ENCODE data around the gene WDR1.
A peak's percentile ranks its signal among the peaks of the same experiment; 100 is the strongest.
"Not testable (repeated sequence)": the region's sequence is repeated elsewhere in the genome, so short reads cannot be mapped to it uniquely, and the experiment has no call there.

Gene WDR1

GRCh38 chr4:10130178-10130888, 13.7 kb upstream of the WDR1 start:
- no peak for DNase-seq (ENCODE audit: low read depth)

- peak; percentile 33 for DNase-seq (ENCODE audit: low read depth)
These were observed 12.9 kb upstream of the WDR1 start for GRCh38 chr4:10129196-10130177.

DNA sequence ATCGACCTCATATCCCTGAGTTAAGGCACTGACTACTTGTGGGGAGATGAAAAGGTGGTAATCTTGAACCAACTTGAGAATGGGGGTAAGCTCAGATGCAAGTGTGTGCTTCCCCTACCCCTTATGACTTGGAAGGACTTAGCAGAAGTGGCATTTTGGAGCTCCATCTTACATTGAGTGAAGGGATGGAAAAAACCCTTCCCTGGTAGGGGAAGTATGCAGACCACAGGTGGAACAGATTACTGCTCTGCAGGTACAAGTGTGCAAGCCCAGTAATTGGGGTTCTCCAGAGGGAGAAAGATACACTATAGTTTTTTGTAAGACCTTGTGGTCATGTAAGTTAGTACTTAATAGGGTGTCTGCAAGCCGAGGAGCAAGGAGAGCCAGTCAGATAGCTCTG, 12.2 kb upstream of the WDR1 start:
- DNase-seq (ENCODE audit: low read depth): no peak

DNA sequence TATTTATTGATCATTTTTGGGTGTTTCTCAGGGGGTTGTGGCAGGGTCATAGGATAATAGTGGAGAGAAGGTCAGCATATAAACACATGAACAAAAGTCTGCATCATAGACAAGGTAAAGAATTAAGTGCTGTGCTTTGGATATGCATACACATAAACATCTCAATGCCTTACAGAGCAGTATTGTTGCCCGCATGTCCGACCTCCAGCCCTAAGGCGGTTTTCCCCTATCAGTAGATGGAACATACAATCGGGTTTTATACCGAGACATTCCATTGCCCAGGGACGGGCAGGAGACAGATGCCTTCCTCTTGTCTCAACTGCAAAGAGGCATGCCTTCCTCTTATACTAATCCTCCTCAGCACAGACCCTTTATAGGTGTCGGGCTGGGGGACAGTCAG, 10.9 kb upstream of the WDR1 start:
- DNase-seq (ENCODE audit: low read depth): not testable (repeated sequence)

DNA sequence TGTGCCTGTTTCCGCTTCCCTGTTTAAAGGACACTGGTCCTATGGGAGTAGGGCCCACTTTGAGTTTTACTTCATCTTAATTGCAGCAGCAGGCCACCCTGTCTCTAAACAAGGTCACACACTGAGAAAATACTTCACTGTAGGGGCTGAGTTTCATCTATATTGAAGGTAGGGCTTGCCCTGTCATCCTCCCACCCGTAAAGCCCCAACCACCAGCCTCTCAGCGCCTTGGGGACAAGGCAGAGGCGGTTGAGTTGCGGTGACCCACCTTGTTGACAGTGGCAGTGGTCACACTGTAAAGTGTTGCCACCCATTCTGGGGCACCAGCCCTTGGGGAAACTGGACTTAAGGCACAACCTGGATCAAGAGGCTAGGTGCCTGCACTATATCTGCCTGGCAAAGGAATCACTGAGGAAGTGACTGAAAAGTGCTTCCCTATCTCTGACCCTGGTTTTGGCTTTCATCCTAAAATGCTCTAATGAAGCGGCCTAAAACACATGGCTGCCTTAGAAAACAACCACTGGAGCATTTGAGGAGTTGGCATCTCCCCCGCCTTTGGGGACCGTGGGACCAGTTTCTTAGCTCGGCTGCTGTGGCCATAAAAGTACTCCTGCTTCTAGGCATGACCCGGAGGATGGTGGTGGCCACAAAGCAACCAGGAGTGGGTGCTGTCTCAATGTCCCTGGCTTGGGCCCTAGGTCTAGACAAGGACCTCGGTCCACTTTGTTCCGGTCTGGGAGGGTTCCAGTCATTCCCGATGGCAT, 7.8 kb upstream of the WDR1 start:
- no peak for DNase-seq (ENCODE audit: low read depth)

- no peak for DNase-seq (ENCODE audit: low read depth)
These were observed 6.9 kb upstream of the WDR1 start for GRCh38 chr4:10123227-10124101.

- DNase-seq (ENCODE audit: low read depth): no peak
These were observed 5.8 kb upstream of the WDR1 start for GRCh38 chr4:10122236-10122932.

DNA sequence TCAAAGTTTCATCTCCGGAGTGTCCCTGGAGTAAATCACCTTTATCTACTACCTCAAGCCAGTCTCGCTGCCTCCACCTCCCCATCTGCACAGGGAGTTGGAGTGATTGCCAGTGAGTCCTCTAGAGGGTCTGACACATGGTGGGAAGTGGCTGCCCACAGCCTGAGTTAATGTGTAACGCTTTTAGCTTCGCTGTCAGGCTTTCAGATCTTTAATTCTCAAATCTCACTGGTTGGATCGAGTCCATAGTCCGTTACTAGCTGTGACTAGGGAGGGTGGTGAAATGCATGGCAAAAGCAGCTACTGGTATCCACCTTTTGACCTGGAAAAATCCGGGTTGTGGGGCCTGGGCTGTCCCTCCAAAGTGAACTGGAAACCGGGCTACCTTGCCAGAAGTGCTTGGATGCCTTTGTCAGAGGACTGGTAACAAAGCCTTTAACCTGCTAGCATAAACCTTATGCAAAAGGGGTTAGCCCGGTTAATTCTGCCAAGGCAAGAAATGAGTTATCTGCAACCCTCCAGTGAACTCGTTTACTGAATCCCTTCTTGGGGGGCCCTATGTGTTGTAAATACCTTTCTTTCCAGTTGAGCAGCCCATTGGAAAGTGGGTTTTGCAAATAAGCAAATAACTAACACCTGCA, 5.1 kb upstream of the WDR1 start:
- no peak for DNase-seq (ENCODE audit: low read depth)

- DNase-seq (ENCODE audit: low read depth): no peak
These were observed 4.5 kb upstream of the WDR1 start for GRCh38 chr4:10120943-10121567.

DNA sequence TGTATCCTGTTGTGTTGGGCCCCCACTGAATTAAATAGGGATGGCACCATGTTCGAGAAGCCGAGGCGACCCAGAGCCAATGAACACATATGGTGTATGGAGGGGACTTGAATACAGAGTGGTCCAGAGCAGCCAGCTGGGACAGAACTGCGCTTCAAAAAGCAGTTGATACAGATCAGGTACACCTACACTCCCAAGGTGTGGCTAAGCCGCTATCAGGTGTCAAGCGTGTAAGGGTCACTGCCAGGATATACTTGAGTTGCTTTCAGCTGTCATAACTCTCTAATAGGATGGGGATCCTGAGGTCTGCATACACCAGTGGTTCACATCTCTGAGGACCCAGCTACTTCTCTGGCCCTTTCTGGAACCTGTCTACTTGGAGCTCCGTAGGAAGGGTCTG, 3.2 kb upstream of the WDR1 start:
- DNase-seq (ENCODE audit: low read depth): no peak

- no peak for DNase-seq (ENCODE audit: low read depth)
These were observed 2.7 kb upstream of the WDR1 start for GRCh38 chr4:10119278-10119677.

DNA sequence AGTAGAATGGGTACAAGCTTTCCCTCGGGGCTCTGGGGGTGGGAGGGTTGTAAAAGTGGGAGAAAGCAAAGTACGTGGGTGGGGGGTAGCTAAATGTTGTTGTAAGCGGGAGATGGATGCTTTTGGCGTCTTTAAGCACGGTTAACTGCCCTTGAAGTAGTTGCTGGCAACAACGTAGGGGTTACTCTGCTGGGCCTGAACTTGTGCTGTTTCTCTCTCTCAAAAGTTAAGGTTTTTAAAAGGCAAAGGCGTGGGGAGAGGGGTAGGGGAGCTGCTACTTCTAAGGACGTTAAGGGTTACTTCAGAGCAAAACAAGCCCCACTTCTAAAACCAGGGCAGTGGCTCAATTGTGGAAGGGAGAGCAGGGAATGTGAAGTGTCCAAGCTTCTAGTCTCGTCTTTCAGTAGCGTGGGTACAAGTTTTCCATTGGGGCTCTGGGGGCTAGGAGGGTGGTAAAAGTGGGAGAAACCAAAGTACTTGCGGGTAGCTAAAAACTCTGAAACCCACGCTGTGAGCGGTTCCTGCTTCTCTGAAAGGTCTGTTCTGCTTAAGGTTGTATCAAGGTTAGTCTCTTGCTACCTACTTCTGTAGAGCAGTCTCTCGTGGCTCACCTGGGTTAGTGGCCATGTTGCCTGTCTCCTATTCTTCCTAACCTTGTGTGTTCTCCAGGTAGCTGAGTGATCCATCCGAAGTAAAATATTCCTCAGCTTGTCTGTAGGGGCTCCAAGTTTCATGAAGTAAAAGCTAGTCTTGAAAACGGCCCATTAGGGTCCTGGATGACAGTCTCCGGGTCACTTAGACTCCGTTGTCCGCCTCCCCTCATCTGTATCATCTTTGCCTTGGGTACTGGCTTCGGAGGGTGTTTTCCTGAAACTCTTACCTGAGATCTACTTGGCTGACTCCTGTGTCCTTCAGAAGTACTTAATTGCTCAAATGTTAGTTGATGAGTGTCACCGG, 1.7 kb upstream of the WDR1 start:
- no peak for DNase-seq (ENCODE audit: low read depth)

DNA sequence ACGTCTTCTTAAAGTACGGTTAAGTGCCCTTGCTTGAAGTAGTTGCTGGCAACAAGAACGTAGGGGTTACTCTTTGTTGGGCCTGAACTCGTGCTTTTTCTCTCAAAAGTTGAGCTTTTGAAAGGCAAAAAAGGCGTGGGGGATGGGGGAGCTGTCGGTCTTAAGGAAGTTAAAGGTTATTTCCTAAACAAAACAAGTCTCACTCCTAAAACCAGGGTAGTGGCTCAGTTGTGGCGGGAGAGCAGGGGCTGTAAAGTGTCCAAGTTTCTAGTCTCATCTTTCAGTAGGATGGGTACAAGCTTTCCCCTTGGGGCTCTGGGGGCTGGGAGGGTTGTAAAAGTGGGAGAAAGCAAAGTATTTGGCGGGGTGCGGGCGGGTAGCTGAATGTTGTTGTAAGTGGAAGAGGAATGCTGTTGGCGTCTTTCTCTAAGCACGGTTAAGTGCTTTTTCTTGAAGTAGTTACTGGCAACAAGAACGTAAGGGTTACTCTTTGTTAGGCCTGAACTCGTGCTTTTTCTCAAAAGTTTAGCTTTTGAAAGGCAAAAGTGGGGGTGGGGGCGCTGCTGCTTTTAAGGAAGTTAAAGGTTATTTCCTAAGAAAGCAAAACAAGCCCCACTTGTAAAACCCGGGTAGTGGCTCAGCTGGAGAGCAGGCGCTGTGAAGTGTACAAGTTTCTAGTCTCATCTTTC, 904 bp upstream of the WDR1 start:
- DNase-seq (ENCODE audit: low read depth): no peak

- DNase-seq (ENCODE audit: low read depth): peak; percentile 67
These were observed 616 bp downstream of the WDR1 start for GRCh38 chr4:10115797-10116568.

DNA sequence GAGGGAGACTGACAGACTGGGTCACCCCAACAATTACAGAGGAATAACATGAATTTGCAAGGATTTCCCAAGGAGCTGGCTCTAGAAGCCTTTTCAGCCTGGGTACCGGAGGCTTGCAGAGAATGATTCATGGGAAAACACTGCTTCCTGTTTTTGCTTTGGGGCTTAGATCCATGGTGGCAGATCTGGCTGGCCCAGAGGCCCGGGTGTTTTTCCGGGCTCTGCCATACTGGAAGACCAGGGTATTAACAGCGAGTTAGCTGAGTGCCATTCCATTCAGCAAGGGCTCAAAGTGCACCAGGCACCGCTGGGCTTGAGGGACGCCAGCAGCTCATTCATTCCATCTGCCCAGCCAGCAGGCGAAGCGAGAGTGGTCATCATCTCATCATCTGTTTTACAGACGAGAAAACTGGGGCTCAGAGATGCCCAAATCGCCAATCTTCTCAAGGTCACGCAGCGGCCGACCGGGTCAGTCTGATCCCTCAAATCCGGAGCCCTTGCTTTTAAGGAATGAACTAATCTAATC, 1.3 kb downstream of the WDR1 start:
- DNase-seq (ENCODE audit: low read depth): peak; percentile 76

DNA sequence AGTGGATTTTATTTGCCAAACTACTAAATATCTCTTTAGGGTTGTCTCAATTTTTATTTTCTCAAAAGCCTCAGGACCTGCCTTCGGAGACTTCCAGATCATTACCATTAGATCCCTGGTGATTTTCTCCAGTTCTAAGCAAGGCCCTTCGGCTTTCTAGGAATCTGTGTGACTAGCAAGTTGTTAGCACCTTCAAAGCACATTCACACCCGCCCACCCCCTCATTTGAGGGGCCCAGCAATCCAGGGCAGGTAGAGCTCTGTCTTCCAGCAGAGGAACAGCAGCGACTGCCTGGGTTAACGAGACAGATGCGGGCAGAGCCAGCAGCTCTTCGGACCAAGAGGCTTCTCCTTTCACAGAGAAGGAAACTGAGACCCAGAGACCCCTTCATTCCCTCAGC, 2.0 kb downstream of the WDR1 start:
- DNase-seq (ENCODE audit: low read depth): no peak

- no peak for DNase-seq (ENCODE audit: low read depth)
These were observed 2.5 kb downstream of the WDR1 start for GRCh38 chr4:10114147-10114546.

Measured in ELR (cell line).